Naive thymus-derived CD8-positive, alpha-beta T cell (primary cell): Measurements from ENCODE around the gene HHLA2. TPM values are rescaled to one million over a fixed set of nuclear protein-coding genes. Genes with fewer than 3 reads are reported as not detected.

Experiments used
- ATAC-seq, 2 donors: fragments of 150-1000 bp; cut with Tn5 transposase in 1 of 2; sonication (Bioruptor Pico), chemical (Tn5 transposase) in 1 of 2; 1 replicate in 1 of 2; 2 replicates in 1 of 2; pipeline ENCODE4 v1.10.0; 2021; ENCODE audit warnings: mild to moderate bottlenecking in 2 of 2, moderate library complexity in 2 of 2
- POLR2A ChIA-PET: fragments of 350-600 bp; sonication (Branson Sonifier 250); formaldehyde crosslinking; loops from one replicate; lab custom pipeline; 2021; ENCODE audit warnings: antibody characterized with exemption; lab: Charles Lee
- DNase-seq, 10 donors: peaks; one replicate each; pipeline versions ENCODE4 v3.0.0 to v3.0.0-alpha.2; 2020 to 2022
- H3K27ac Mint-ChIP-seq, 10 donors: one replicate each; pipeline ENCODE4 v1.8.0; 2020 to 2022; ENCODE audit warnings: mild to moderate bottlenecking in 10 of 10, mixed read lengths in 10 of 10, moderate library complexity in 4 of 10, inconsistent platforms in 1 of 10
- H3K27me3 Mint-ChIP-seq, 5 donors: one replicate each; pipeline ENCODE4 v1.8.0; 2021 to 2022; ENCODE audit warnings: mixed read lengths in 5 of 5
- H3K36me3 Mint-ChIP-seq, 3 donors: one replicate each; pipeline ENCODE4 v1.8.0; 2020 to 2022; ENCODE audit warnings: mixed read lengths in 3 of 3, mild to moderate bottlenecking in 2 of 3, inconsistent platforms in 1 of 3
- H3K4me1 Mint-ChIP-seq, 4 donors: one replicate each; pipeline ENCODE4 v1.8.0; 2021 to 2022; ENCODE audit warnings: mixed read lengths in 4 of 4
- H3K4me3 Mint-ChIP-seq, 10 donors: one replicate each; pipeline ENCODE4 v1.8.0; 2020 to 2022; ENCODE audit warnings: mild to moderate bottlenecking in 10 of 10, mixed read lengths in 10 of 10, moderate library complexity in 6 of 10, inconsistent platforms in 1 of 10
- H3K9me3 Mint-ChIP-seq, 9 donors: one replicate each; pipeline ENCODE4 v1.8.0; 2020 to 2022; ENCODE audit warnings: mixed read lengths in 9 of 9, mild to moderate bottlenecking in 3 of 9, inconsistent platforms in 1 of 9, moderate library complexity in 1 of 9
- polyA plus RNA-seq, 3 donors: library from polyadenylated mRNA; unstranded; fragments of 300-500 nt; fragmentation: Illumina TruSeq; gene quantifications; one replicate each; pipeline ENCODE4 v1.2.3, GENCODE V29; 2021
- total RNA-seq, 8 experiments: library from RNA in 2 of 8; stranded (reverse) in 2 of 8; gene quantifications; one replicate each; pipeline ENCODE4 v1.2.3 and lab custom pipeline; 2021 to 2026

The HHLA2 gene
- total and polyA plus RNA-seq, 5 experiments from 2014 or later, result 0.44 to 0.75 (median 0.48) TPM; not detected in 2

- H3K4me1 Mint-ChIP-seq, result peaks cover 6 to 22% (median 7%) of the 10 kb centered on the region in 4 donors
- no peak for ATAC-seq
- peaks cover 0 to 10% (median 0%) of the 10 kb centered on the region in 3 donors for H3K36me3 Mint-ChIP-seq
- H3K27ac Mint-ChIP-seq, result no peak overlapping the region
- POLR2A ChIA-PET, result no interaction called here
- peaks cover 0 to 2% (median 0%) of the 10 kb centered on the region in 5 donors for H3K27me3 Mint-ChIP-seq
- no peak overlapping the region for H3K4me3 Mint-ChIP-seq
- H3K9me3 Mint-ChIP-seq, result peaks cover 0 to 8% (median 2%) of the 10 kb centered on the region in 9 donors
- DNase-seq, result no peak
Observed at GRCh38 chr3:108328821-108329486, 32.6 kb downstream of the HHLA2 start.

- DNase-seq (no peak), ATAC-seq (no peak)
- Mint-ChIP-seq H3K9me3 (peaks cover 0 to 8% (median 2%) of the 10 kb centered on the region in 9 donors), H3K36me3 (peaks cover 0 to 10% (median 0%) of the 10 kb centered on the region in 3 donors), H3K4me1 (peaks cover 6 to 22% (median 7%) of the 10 kb centered on the region in 4 donors), H3K4me3 (no peak overlapping the region), H3K27me3 (peaks cover 0 to under 1% (median 0%) of the 10 kb centered on the region in 5 donors), H3K27ac (no peak overlapping the region)
- POLR2A ChIA-PET, result no interaction called here
Observed at GRCh38 chr3:108329508-108329907, 33.2 kb downstream of the HHLA2 start.

DNA sequence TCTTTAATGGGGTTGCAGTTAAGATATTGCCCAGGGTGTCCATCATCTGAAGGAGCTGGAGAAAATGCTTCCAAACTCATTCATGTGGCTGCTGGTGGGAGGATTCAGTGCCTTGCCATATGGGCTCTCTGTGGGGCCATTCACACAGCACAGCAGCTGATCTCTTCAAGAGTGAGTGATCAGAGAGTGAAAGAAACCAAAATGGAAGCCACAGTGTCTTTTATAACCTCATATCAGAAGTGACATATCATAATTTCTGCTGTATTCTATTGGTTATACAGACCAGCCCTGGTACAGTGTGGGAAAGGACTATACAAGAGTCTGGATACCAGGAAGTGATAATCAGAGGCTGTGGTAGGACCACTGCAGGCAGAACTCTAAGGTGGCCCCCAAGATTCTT is 33.6 kb downstream of the HHLA2 start:
- H3K4me1 Mint-ChIP-seq, result peaks cover 6 to 22% (median 7%) of the 10 kb centered on the region in 4 donors
- H3K4me3 Mint-ChIP-seq, result no peak overlapping the region
- ATAC-seq (no peak), DNase-seq (no peak)
- POLR2A ChIA-PET, result no interaction called here
- H3K27me3 Mint-ChIP-seq, result no peaks in the 10 kb centered on the region
- peaks cover 0 to 8% (median 2%) of the 10 kb centered on the region in 9 donors for H3K9me3 Mint-ChIP-seq
- peaks cover 0 to 10% (median 0%) of the 10 kb centered on the region in 3 donors for H3K36me3 Mint-ChIP-seq
- no peak overlapping the region for H3K27ac Mint-ChIP-seq

DNA sequence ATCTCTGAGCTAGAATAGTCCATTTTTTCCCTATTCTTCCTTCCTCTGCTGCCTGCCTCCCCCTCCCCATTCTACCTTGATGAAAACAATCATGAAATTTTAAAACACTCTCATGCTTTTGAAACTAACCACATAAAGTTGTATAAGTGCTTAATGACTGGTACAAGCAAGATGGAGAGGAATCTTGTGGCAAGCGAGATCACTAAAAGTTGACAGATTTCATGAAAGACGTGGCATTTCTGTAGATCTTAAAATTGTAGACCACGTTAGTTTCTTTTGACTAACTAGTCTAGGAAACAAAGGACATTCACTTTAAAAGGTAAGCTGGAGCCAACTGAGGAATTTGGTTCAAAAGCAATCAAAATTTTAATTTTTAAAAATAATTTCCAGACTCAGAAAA is 35.4 kb downstream of the HHLA2 start:
- no peak overlapping the region for H3K4me3 Mint-ChIP-seq
- peaks cover 0 to 6% (median 0%) of the 10 kb centered on the region in 3 donors for H3K36me3 Mint-ChIP-seq
- DNase-seq (no peak), ATAC-seq (no peak)
- H3K4me1 Mint-ChIP-seq, result peaks cover 6 to 22% (median 7%) of the 10 kb centered on the region in 4 donors
- POLR2A ChIA-PET, result no interaction called here
- H3K9me3 Mint-ChIP-seq, result peaks cover 0 to 5% (median 0%) of the 10 kb centered on the region in 9 donors
- H3K27me3 Mint-ChIP-seq, result no peaks in the 10 kb centered on the region
- H3K27ac Mint-ChIP-seq, result no peak overlapping the region

DNA sequence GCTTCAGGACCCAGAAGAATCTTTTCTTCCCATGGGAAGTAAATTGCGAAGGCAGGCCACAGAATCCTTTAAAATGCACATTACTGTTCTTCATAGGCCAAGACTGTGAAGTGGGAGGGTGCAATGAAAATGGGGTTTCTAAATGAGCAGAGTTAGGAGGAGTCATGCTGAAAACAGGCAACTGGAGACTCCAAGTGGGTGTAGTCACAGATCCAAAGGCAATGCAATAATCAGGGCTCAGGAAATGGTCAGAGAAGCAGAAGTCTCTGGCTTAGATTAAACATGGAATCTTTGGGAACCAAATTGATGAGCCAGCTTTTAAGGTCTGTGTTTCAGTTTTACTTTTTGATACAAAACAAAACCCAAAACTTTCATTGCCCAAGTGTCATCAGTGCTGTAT is 37.6 kb downstream of the HHLA2 start:
- H3K27me3 Mint-ChIP-seq, result no peaks in the 10 kb centered on the region
- ATAC-seq (no peak), DNase-seq (no peak)
- POLR2A ChIA-PET, result no interaction called here
- no peak overlapping the region for H3K4me3 Mint-ChIP-seq
- H3K4me1 Mint-ChIP-seq, result peaks cover 0 to 9% (median 4%) of the 10 kb centered on the region in 4 donors
- H3K36me3 Mint-ChIP-seq, result no peaks in the 10 kb centered on the region
- H3K27ac Mint-ChIP-seq, result no peak overlapping the region
- H3K9me3 Mint-ChIP-seq, result no peaks in the 10 kb centered on the region

DNA sequence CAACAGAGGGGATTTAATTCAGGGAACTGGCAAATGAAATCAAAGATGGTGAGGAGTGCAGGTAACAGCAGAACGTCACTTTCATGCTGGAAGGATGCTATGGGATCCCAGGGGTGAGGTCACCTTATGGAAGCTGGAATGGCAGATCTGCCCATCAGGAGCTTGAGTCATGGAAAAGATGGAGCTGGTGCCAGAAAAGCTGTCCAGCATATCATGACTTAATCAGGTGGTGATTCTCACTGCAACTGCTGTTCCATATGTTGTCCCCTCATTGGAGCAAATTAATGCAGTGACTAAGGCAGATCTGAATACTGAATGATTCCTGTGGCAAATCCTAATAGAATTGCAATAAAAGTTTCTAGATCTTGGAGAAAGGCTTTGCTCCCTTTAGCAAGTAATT is 38.4 kb downstream of the HHLA2 start:
- POLR2A ChIA-PET, result no interaction called here

GRCh38 chr3:108338901-108339545 is 42.7 kb downstream of the HHLA2 start:
- Mint-ChIP-seq H3K36me3 (no peaks in the 10 kb centered on the region), H3K4me3 (no peak overlapping the region), H3K9me3 (no peaks in the 10 kb centered on the region), H3K27ac (no peak overlapping the region), H3K4me1 (peaks cover 0 to 4% (median 0%) of the 10 kb centered on the region in 4 donors), H3K27me3 (no peaks in the 10 kb centered on the region)
- ATAC-seq (no peak), DNase-seq (no peak)
- POLR2A ChIA-PET, result no interaction called here

More for the DNA sequence above, 38.4 kb downstream of the HHLA2 start:
- Mint-ChIP-seq H3K36me3 (no peaks in the 10 kb centered on the region), H3K9me3 (no peaks in the 10 kb centered on the region), H3K4me3 (no peak overlapping the region), H3K4me1 (peaks cover 0 to 4% (median 1%) of the 10 kb centered on the region in 4 donors), H3K27ac (no peak overlapping the region), H3K27me3 (no peaks in the 10 kb centered on the region)
- ATAC-seq, result no peak
- no peak for DNase-seq

- DNase-seq (no peak), ATAC-seq (no peak)
- peaks cover 0 to 2% (median 0%) of the 10 kb centered on the region in 5 donors for H3K27me3 Mint-ChIP-seq
- H3K36me3 Mint-ChIP-seq, result no peaks in the 10 kb centered on the region
- no peak overlapping the region for H3K27ac Mint-ChIP-seq
- H3K4me1 Mint-ChIP-seq, result peaks cover 0 to 21% (median 0%) of the 10 kb centered on the region in 4 donors
- POLR2A ChIA-PET, result no interaction called here
- no peak overlapping the region for H3K4me3 Mint-ChIP-seq
- H3K9me3 Mint-ChIP-seq, result no peaks in the 10 kb centered on the region
Observed at GRCh38 chr3:108341911-108342310, 45.6 kb downstream of the HHLA2 start.

DNA sequence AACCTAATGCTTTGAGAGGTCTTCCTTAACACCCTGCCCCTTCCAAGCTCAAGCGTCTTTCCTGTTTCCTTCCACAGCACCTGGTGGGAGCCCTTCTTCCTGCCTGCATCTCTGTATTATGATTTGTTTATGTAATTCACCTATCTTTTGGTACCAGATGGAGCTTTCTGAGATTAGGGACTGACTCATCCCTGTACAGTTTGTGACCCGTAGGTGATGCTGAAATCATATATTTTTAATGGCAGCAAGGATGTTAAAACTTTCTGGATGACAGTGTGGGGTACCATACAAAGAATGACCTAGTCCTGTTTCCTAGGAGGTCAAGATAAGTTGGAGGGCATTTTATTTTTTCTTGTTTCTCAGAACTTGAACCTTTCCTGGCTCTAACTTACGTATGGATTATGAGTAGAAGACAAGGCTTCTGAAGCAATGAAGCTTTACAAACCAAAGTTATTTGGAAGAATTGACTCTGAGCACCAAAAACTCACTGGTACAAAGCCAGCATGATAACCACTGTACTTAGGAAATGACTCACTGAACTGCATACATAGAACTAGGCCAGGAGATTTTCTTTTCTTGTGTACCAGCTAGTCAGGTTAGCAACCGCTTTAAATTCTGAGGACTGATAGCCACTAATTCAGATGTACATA is 46.6 kb downstream of the HHLA2 start:
- H3K4me1 Mint-ChIP-seq, result peaks cover 0 to 21% (median 0%) of the 10 kb centered on the region in 4 donors
- no peak for ATAC-seq
- peaks cover 1 to 6% (median 4%) of the 10 kb centered on the region in 5 donors for H3K27me3 Mint-ChIP-seq
- DNase-seq, result no peak
- peaks cover 0 to 6% (median 0%) of the 10 kb centered on the region in 3 donors for H3K36me3 Mint-ChIP-seq
- H3K9me3 Mint-ChIP-seq, result peaks cover 0 to 3% (median 0%) of the 10 kb centered on the region in 9 donors
- H3K27ac Mint-ChIP-seq, result no peak overlapping the region
- POLR2A ChIA-PET, result no interaction called here
- no peak overlapping the region for H3K4me3 Mint-ChIP-seq

DNA sequence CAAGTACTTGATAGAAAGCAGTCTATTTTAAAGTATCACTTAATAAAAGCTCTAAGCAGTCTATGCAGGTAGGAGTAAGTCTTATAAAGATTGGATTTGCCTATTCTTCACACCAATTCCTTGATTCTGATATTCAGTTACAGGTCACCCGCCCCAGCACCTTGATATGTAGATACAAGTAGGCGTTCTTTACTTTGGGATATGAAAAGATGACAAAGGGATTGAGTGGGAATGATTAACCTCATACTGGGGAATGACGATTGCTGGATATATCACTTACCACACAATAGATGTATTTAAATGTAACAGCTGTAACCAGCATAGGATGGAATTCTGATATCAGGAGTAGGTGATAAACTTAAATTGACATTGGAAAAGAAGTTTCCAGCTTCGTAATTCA is 47.1 kb downstream of the HHLA2 start:
- Mint-ChIP-seq H3K4me3 (no peak overlapping the region), H3K27me3 (peaks cover 2 to 11% (median 7%) of the 10 kb centered on the region in 5 donors), H3K4me1 (peaks cover 0 to 20% (median 0%) of the 10 kb centered on the region in 4 donors), H3K9me3 (peaks cover 0 to 8% (median 0%) of the 10 kb centered on the region in 9 donors), H3K27ac (no peak overlapping the region), H3K36me3 (peaks cover 0 to 11% (median 0%) of the 10 kb centered on the region in 3 donors)
- POLR2A ChIA-PET, result no interaction called here
- ATAC-seq (no peak), DNase-seq (no peak)

- peaks cover 0 to 8% (median 0%) of the 10 kb centered on the region in 9 donors for H3K9me3 Mint-ChIP-seq
- peak overlapping the region in 1 of 10 donors; percentile 13 for H3K4me3 Mint-ChIP-seq
- H3K36me3 Mint-ChIP-seq, result peaks cover 0 to 11% (median 0%) of the 10 kb centered on the region in 3 donors
- peaks cover 2 to 11% (median 7%) of the 10 kb centered on the region in 5 donors for H3K27me3 Mint-ChIP-seq
- DNase-seq, result no peak
- H3K4me1 Mint-ChIP-seq, result peaks cover 0 to 17% (median 0%) of the 10 kb centered on the region in 4 donors
- no peak for ATAC-seq
- POLR2A ChIA-PET, result no interaction called here
- H3K27ac Mint-ChIP-seq, result no peak overlapping the region
Observed at GRCh38 chr3:108345492-108346205, 49.3 kb downstream of the HHLA2 start.
